Endothelial cell of umbilical vein (primary cell): Measurements from ENCODE around the gene RANBP17. TPM values are rescaled to one million over a fixed set of nuclear protein-coding genes. Genes with fewer than 3 reads are reported as not detected.

Experiments
- BruUV-seq: library from RNA; stranded (reverse); fragments of 400-500 nt; replicated peaks from 2 replicates; lab custom pipeline; 2021; lab: Mats Ljungman, UMichigan
- CTCF ChIA-PET: fragments of 300-600, 350-600 bp; sonication (Branson Sonifier 250); formaldehyde crosslinking; loops from one replicate; lab custom pipeline; 2021; ENCODE audit warnings: antibody characterized with exemption, inconsistent platforms; lab: Charles Lee
- POLR2A ChIA-PET: fragments of 300-600, 350-600 bp; sonication (Branson Sonifier 250); formaldehyde crosslinking; loops from one replicate; lab custom pipeline; 2021; ENCODE audit warnings: antibody characterized with exemption, inconsistent platforms; lab: Charles Lee
- DNase-seq: peaks from one replicate; pipeline ENCODE4 v3.0.0-alpha.2; 2011; ENCODE audit warnings: low read depth, low spot score
- FAIRE-seq: peaks from 2 replicates; lab custom pipeline; 2011; peaks lifted over from hg19 to GRCh38; lab: Jason Lieb, UNC
- H2AFZ ChIP-seq: 2 replicates; pipeline ENCODE4 v1.6.0; 2012; ENCODE audit warnings: low read depth, low read length, control low read depth, inconsistent platforms
- H3K27ac ChIP-seq: 2 replicates; pipeline ENCODE4 v1.5.1; 2011; ENCODE audit warnings: low read depth, mild to moderate bottlenecking, control low read depth, low read length, moderate library complexity; ENCODE audit not compliant: insufficient read depth
- H3K27me3 ChIP-seq, 2 experiments: 2 replicates each; pipeline versions ENCODE4 v1.6.0 to v1.6.1; 2011; ENCODE audit warnings: low read length in 2 of 2, mixed read lengths in 1 of 2; ENCODE audit not compliant: control insufficient read depth in 2 of 2, insufficient read depth in 2 of 2
- H3K36me3 ChIP-seq, 2 experiments: 2 replicates in 1 of 2; 3 replicates in 1 of 2; pipeline ENCODE4 v1.5.1; 2011; ENCODE audit warnings: low read length in 2 of 2, mild to moderate bottlenecking in 1 of 2, moderate library complexity in 1 of 2; ENCODE audit not compliant: control insufficient read depth in 2 of 2, insufficient read depth in 2 of 2; ENCODE audit errors: extremely low read depth in 1 of 2
- H3K4me1 ChIP-seq: 3 replicates; pipeline ENCODE4 v1.5.1; 2011; ENCODE audit warnings: mild to moderate bottlenecking, low read length; ENCODE audit not compliant: control insufficient read depth, insufficient read depth; ENCODE audit errors: extremely low read depth
- H3K4me2 ChIP-seq: 2 replicates; pipeline ENCODE4 v1.6.1; 2011; ENCODE audit warnings: low read length, control low read depth, mixed read lengths; ENCODE audit not compliant: insufficient read depth
- H3K4me3 ChIP-seq, 3 experiments: fragments of 200-600 bp in 1 of 3; sonication (generic), shearing (Covaris generic) in 1 of 3; replicated peaks in 1 of 3; 2 replicates each; pipeline ENCODE4 v1.5.1; 2011 to 2016; ENCODE audit warnings: control low read depth in 3 of 3, low read length in 3 of 3, mild to moderate bottlenecking in 2 of 3, inconsistent platforms in 1 of 3, low read depth in 1 of 3, moderate library complexity in 1 of 3; ENCODE audit not compliant: insufficient read depth in 1 of 3
- H3K79me2 ChIP-seq: 2 replicates; pipeline ENCODE4 v1.6.0; 2012; ENCODE audit warnings: low read length, inconsistent platforms; ENCODE audit not compliant: control insufficient read depth, insufficient read depth
- H3K9ac ChIP-seq: replicated peaks from 2 replicates; pipeline ENCODE3; 2011; ENCODE audit warnings: low read length, control low read depth; ENCODE audit not compliant: insufficient read depth; ENCODE audit errors: extremely low read depth
- H3K9me1 ChIP-seq: replicated peaks from 3 replicates; pipeline ENCODE4 v1.6.0; 2011; ENCODE audit warnings: mild to moderate bottlenecking, low read length; ENCODE audit not compliant: control insufficient read depth, insufficient read depth; ENCODE audit errors: extremely low read depth
- H3K9me3 ChIP-seq: replicated peaks from 2 replicates; pipeline ENCODE4 v1.5.1; 2012; ENCODE audit warnings: low read length, inconsistent platforms; ENCODE audit not compliant: control insufficient read depth, insufficient read depth
- H4K20me1 ChIP-seq: replicated peaks from 2 replicates; pipeline ENCODE3; 2011; ENCODE audit warnings: mild to moderate bottlenecking, low read length; ENCODE audit not compliant: control insufficient read depth, insufficient read depth; ENCODE audit errors: extremely low read depth
- CTCF ChIP-seq, 2 donors: IDR thresholded peaks; 1 replicate in 1 of 2; 2 replicates in 1 of 2; pipeline ENCODE4 v1.5.1; 2011; ENCODE audit warnings: low read length in 2 of 2, mild to moderate bottlenecking in 2 of 2, moderate library complexity in 2 of 2, control low read depth in 1 of 2, inconsistent platforms in 1 of 2, low read depth in 1 of 2; ENCODE audit not compliant: insufficient read depth in 1 of 2; ENCODE audit errors: extremely low read depth in 1 of 2
- EZH2 ChIP-seq: IDR thresholded peaks from 2 replicates; pipeline ENCODE4 v1.6.1; 2012; ENCODE audit warnings: borderline replicate concordance, low read depth, mild to moderate bottlenecking, moderate library complexity, low read length, inconsistent platforms; ENCODE audit not compliant: severe bottlenecking
- FOS ChIP-seq: IDR thresholded peaks from 2 replicates; pipeline ENCODE4 v1.6.1; 2011; ENCODE audit warnings: mild to moderate bottlenecking, low read length, moderate library complexity, borderline replicate concordance; ENCODE audit not compliant: insufficient read depth
- JUN ChIP-seq: IDR thresholded peaks from 2 replicates; pipeline ENCODE4 v1.6.1; 2011; ENCODE audit warnings: borderline replicate concordance, low read depth; ENCODE audit not compliant: insufficient read length, insufficient read depth
- MYC ChIP-seq: IDR thresholded peaks from one replicate; pipeline ENCODE4 v1.6.1; 2011; ENCODE audit warnings: mild to moderate bottlenecking, low read depth, low read length
- POLR2A ChIP-seq: IDR thresholded peaks from 2 replicates; pipeline ENCODE4 v1.6.1; 2012; ENCODE audit warnings: low read depth, mild to moderate bottlenecking, control low read depth, low read length
- POLR2AphosphoS5 ChIP-seq: IDR thresholded peaks from 2 replicates; pipeline ENCODE4 v1.6.1; 2012; ENCODE audit warnings: low read depth, mild to moderate bottlenecking, control low read depth, low read length, moderate library complexity; ENCODE audit not compliant: insufficient read depth
- dilution Hi-C: fragments of 300-500 bp; cut with MboI; formaldehyde crosslinking; loops from one replicate; pipeline ENCODE4 v1.15.0; 2019; ENCODE audit warnings: low sequenced_read_pairs; ENCODE audit not compliant: extremely low pct_ligation_motif_present
- intact Hi-C: fragments of 100-400 bp; cut with micrococcal nuclease; formaldehyde crosslinking; loops from one replicate; pipeline ENCODE4 v1.10.0; 2022
- polyA plus RNA-seq, 4 experiments: library from polyadenylated mRNA; depleted of rRNA in 3 of 4; stranded (reverse) in 3 of 4; unstranded in 1 of 4; fragments of >200 nt; gene quantifications; 2 replicates each; pipeline versions ENCODE4 v1.2.1 to v1.2.3, GENCODE V29; 2011 to 2012; ENCODE audit warnings: missing spikeins in 1 of 4
- total RNA-seq: library from RNA; stranded (reverse); gene quantifications from 2 replicates; pipeline ENCODE4 v1.2.3, GENCODE V29; 2021

Gene RANBP17
- total and polyA plus RNA-seq, 2 donors (not counting 3 experiments of a cell fraction or from before 2014, with no cell fraction given), result 5.6 to 13.6 TPM

- CTCF ChIA-PET, result interaction anchor here (1.4 to 2.3 kb wide), 3 partner anchors 11 to 86 kb away, joined by 3 to 8 read pairs (median 6); no protein-coding TSS in a partner anchor
- DNase-seq (no peak), FAIRE-seq (no peak)
- no peak overlapping the region for H3K27ac ChIP-seq
- intact Hi-C loops (no loop called here), dilution Hi-C loops (no loop called here)
- H3K36me3 ChIP-seq, result no peaks in the 10 kb centered on the region
- H3K9ac ChIP-seq, result no peak overlapping the region
- no peaks in the 10 kb centered on the region for H3K9me1 ChIP-seq
- no peaks in the 10 kb centered on the region for H3K79me2 ChIP-seq
- no peaks in the 10 kb centered on the region for H4K20me1 ChIP-seq
- no peak for TF ChIP-seq POLR2A
- TF ChIP-seq CTCF (IDR thresholded peaks at IDR 0.05; ENCODE audit: extremely low read depth in 1 of 2, insufficient read depth in 1 of 2, low read depth in 1 of 2, low read length in 2 of 2), result no peak
- no peak for TF ChIP-seq MYC
- no peak for TF ChIP-seq EZH2
- TF ChIP-seq POLR2AphosphoS5, result no peak
- no peak for TF ChIP-seq FOS
- TF ChIP-seq JUN, result no peak
- H3K9me3 ChIP-seq, result no peaks in the 10 kb centered on the region
- BruUV-seq, result no TSS peak
- no peak overlapping the region for H2AFZ ChIP-seq
- H3K4me3 ChIP-seq, result no peak overlapping the region
- H3K27me3 ChIP-seq, result no peaks in the 10 kb centered on the region
- POLR2A ChIA-PET, result no interaction called here
- H3K4me1 ChIP-seq, result no peaks in the 10 kb centered on the region
- no peak overlapping the region for H3K4me2 ChIP-seq
Measured at GRCh38 chr5:171261904-171262303, 400.1 kb downstream of the RANBP17 start.
